ENCODE data around the gene SLC2A9.

DNA sequence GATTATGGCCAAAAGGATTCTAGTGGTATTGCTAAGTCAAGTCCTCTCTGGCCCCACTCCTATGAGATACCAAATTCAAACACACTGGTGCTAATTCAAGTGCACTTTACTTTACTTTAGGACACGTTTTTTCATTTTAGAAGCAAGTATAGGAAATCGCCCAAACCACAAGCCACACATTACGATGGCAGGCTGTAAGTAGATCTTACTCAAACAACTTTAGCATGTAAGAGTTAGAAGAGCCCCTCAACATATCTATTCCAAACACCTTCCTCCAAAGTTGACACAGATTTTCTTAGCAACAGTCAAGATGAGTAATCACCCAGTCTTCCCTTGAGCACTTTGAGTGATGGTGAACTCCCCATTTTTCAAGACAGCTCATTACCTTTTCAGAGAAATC is 196.2 kb downstream of the SLC2A9 start:
- TF ChIP-seq, protein P1, sequence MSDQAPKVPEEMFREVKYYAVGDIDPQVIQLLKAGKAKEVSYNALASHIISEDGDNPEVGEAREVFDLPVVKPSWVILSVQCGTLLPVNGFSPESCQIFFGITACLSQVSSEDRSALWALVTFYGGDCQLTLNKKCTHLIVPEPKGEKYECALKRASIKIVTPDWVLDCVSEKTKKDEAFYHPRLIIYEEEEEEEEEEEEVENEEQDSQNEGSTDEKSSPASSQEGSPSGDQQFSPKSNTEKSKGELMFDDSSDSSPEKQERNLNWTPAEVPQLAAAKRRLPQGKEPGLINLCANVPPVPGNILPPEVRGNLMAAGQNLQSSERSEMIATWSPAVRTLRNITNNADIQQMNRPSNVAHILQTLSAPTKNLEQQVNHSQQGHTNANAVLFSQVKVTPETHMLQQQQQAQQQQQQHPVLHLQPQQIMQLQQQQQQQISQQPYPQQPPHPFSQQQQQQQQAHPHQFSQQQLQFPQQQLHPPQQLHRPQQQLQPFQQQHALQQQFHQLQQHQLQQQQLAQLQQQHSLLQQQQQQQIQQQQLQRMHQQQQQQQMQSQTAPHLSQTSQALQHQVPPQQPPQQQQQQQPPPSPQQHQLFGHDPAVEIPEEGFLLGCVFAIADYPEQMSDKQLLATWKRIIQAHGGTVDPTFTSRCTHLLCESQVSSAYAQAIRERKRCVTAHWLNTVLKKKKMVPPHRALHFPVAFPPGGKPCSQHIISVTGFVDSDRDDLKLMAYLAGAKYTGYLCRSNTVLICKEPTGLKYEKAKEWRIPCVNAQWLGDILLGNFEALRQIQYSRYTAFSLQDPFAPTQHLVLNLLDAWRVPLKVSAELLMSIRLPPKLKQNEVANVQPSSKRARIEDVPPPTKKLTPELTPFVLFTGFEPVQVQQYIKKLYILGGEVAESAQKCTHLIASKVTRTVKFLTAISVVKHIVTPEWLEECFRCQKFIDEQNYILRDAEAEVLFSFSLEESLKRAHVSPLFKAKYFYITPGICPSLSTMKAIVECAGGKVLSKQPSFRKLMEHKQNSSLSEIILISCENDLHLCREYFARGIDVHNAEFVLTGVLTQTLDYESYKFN (CRISPR knock-in tag; conservative IDR thresholded peaks at IDR 0.05) = no peak
- TF ChIP-seq ZBTB7A (CRISPR knock-in tag; IDR thresholded peaks at IDR 0.05) (no peak), SP4 (CRISPR knock-in tag; IDR thresholded peaks at IDR 0.05) (no peak), TCF12 (IDR thresholded peaks at IDR 0.05) (no peak), TCF12 (CRISPR knock-in tag; IDR thresholded peaks at IDR 0.05) (no peak), ZSCAN22 (CRISPR knock-in tag; IDR thresholded peaks at IDR 0.05) (no peak)

Measured in HepG2 (cell line).